Effector CD8-positive, alpha-beta T cell (primary cell): ENCODE data around the gene MYO7A.

Experiments used
- DNase-seq: peaks from one replicate; lab custom pipeline; 2025; lab: John Stamatoyannopoulos, UW

MYO7A gene

GRCh38 chr11:77213589-77214428 is 85.8 kb downstream of the MYO7A start:
- no peak for DNase-seq

GRCh38 chr11:77214557-77214956 is 86.5 kb downstream of the MYO7A start:
- no peak for DNase-seq

- DNase-seq: no peak
Observed at GRCh38 chr11:77215106-77215505, 87.1 kb downstream of the MYO7A start.

- no peak for DNase-seq
Observed at GRCh38 chr11:77217156-77217555, 89.1 kb downstream of the MYO7A start.

- DNase-seq: no peak
Observed at GRCh38 chr11:77223797-77224196, 95.8 kb downstream of the MYO7A start.

GRCh38 chr11:77230878-77231605 is 103.0 kb downstream of the MYO7A start:
- DNase-seq: no peak

GRCh38 chr11:77231800-77232199 is 103.8 kb downstream of the MYO7A start:
- no peak for DNase-seq

GRCh38 chr11:77232242-77232641 is 104.2 kb downstream of the MYO7A start:
- DNase-seq: no peak

- DNase-seq: no peak
Observed at GRCh38 chr11:77233011-77233410, 105.0 kb downstream of the MYO7A start.

GRCh38 chr11:77236901-77237300 is 108.9 kb downstream of the MYO7A start:
- no peak for DNase-seq

GRCh38 chr11:77244277-77245027 is 116.4 kb downstream of the MYO7A start:
- no peak for DNase-seq

GRCh38 chr11:77249427-77249826 is 121.4 kb downstream of the MYO7A start:
- no peak for DNase-seq

GRCh38 chr11:77250881-77251640 is 123.0 kb downstream of the MYO7A start:
- DNase-seq: no peak

- no peak for DNase-seq
Observed at GRCh38 chr11:77252555-77253270, 124.7 kb downstream of the MYO7A start.

GRCh38 chr11:77253690-77254089 is 125.6 kb downstream of the MYO7A start:
- DNase-seq: no peak

- no peak for DNase-seq
Observed at GRCh38 chr11:77259641-77260040, 131.6 kb downstream of the MYO7A start.

GRCh38 chr11:77262803-77263202 is 134.8 kb downstream of the MYO7A start:
- DNase-seq: no peak
